ENCODE measurements around the gene IPO9. TPM values are rescaled to one million over a fixed set of nuclear protein-coding genes. Genes with fewer than 3 reads are reported as not detected.
A peak's percentile ranks its signal among the peaks of the same experiment; 100 is the strongest.

Gene IPO9
- total and polyA plus RNA-seq, 2 experiments from 2014 or later, result 47.6 to 87.4 TPM

DNA sequence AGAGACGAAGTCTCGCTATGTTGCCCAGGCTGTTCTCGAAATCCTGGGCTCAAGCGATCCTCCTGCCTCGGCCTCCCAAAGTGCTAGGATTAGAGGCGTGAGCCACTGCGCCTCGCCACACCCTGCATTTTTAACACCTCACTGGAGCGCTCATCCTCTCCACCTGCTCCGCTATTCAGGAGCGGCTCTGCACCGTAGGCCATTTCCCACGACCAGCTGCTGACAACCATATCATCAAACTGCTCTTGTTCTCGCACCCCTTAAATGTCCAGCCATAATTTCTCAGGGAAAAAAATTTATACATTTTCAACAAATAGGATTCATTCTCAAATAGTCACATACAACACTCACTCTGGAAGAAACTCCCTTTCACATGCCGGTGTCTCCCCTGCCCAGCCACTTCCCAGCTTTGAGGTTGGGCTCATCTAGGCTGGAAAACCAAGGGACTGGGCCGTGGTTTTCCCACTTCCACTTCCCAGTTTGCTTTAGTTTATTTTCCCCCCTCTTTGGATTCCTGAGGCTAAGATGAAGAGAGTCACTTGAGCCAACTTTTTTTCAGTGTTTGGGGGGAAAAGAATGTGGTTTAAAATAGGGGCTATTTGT lies 639 bp upstream of the IPO9 start:
- H3K36me3 ChIP-seq (ENCODE audit: insufficient read depth), result no peaks in the 10 kb centered on the region
- Mint-ChIP-seq H3K4me3 (peak overlapping the region; percentile 94), H3K27ac (no peak overlapping the region), H3K36me3 (ENCODE audit: low read depth) (no peaks in the 10 kb centered on the region; the same call in 2 of the 3 replicates), H3K27me3 (ENCODE audit: insufficient read depth, low read depth, poor library complexity) (peaks cover 2% of the 10 kb centered on the region), H3K9me3 (no peaks in the 10 kb centered on the region; the same call in 2 of the 3 replicates), H3K4me1 (peaks cover 45% of the 10 kb centered on the region)
- peaks cover 24% of the 10 kb centered on the region for H4K20me1 ChIP-seq (replicated peaks; ENCODE audit: insufficient read depth)
- H3K79me2 ChIP-seq (replicated peaks; ENCODE audit: insufficient read depth), result peaks cover 45% of the 10 kb centered on the region
- no peak for TF ChIP-seq EZH2phosphoT487 (IDR thresholded peaks at IDR 0.05; ENCODE audit: unreplicated experiment)
- no peak for TF ChIP-seq POLR2AphosphoS5 (IDR thresholded peaks at IDR 0.05; ENCODE audit: low read depth)
- no peak for TF ChIP-seq ETS1 (IDR thresholded peaks at IDR 0.05)
- TF ChIP-seq JUNB (IDR thresholded peaks at IDR 0.05; ENCODE audit: unreplicated experiment), result no peak
- TF ChIP-seq ZNF331 (CRISPR knock-in tag; IDR thresholded peaks at IDR 0.05; ENCODE audit: low read depth), result no peak
- no peak for TF ChIP-seq EZH2 (IDR thresholded peaks at IDR 0.05; ENCODE audit: low read depth, unreplicated experiment)
- no peak for TF ChIP-seq ZNF114 (CRISPR knock-in tag; IDR thresholded peaks at IDR 0.05)
- no peak for TF ChIP-seq NANOG (IDR thresholded peaks at IDR 0.05; ENCODE audit: borderline replicate concordance)
- no peak for TF ChIP-seq STAT1 (IDR thresholded peaks at IDR 0.05; ENCODE audit: unreplicated experiment)
- TF ChIP-seq CREB1 (CRISPR knock-in tag; IDR thresholded peaks at IDR 0.05; ENCODE audit: low read depth), result no peak
- TF ChIP-seq, protein P1, sequence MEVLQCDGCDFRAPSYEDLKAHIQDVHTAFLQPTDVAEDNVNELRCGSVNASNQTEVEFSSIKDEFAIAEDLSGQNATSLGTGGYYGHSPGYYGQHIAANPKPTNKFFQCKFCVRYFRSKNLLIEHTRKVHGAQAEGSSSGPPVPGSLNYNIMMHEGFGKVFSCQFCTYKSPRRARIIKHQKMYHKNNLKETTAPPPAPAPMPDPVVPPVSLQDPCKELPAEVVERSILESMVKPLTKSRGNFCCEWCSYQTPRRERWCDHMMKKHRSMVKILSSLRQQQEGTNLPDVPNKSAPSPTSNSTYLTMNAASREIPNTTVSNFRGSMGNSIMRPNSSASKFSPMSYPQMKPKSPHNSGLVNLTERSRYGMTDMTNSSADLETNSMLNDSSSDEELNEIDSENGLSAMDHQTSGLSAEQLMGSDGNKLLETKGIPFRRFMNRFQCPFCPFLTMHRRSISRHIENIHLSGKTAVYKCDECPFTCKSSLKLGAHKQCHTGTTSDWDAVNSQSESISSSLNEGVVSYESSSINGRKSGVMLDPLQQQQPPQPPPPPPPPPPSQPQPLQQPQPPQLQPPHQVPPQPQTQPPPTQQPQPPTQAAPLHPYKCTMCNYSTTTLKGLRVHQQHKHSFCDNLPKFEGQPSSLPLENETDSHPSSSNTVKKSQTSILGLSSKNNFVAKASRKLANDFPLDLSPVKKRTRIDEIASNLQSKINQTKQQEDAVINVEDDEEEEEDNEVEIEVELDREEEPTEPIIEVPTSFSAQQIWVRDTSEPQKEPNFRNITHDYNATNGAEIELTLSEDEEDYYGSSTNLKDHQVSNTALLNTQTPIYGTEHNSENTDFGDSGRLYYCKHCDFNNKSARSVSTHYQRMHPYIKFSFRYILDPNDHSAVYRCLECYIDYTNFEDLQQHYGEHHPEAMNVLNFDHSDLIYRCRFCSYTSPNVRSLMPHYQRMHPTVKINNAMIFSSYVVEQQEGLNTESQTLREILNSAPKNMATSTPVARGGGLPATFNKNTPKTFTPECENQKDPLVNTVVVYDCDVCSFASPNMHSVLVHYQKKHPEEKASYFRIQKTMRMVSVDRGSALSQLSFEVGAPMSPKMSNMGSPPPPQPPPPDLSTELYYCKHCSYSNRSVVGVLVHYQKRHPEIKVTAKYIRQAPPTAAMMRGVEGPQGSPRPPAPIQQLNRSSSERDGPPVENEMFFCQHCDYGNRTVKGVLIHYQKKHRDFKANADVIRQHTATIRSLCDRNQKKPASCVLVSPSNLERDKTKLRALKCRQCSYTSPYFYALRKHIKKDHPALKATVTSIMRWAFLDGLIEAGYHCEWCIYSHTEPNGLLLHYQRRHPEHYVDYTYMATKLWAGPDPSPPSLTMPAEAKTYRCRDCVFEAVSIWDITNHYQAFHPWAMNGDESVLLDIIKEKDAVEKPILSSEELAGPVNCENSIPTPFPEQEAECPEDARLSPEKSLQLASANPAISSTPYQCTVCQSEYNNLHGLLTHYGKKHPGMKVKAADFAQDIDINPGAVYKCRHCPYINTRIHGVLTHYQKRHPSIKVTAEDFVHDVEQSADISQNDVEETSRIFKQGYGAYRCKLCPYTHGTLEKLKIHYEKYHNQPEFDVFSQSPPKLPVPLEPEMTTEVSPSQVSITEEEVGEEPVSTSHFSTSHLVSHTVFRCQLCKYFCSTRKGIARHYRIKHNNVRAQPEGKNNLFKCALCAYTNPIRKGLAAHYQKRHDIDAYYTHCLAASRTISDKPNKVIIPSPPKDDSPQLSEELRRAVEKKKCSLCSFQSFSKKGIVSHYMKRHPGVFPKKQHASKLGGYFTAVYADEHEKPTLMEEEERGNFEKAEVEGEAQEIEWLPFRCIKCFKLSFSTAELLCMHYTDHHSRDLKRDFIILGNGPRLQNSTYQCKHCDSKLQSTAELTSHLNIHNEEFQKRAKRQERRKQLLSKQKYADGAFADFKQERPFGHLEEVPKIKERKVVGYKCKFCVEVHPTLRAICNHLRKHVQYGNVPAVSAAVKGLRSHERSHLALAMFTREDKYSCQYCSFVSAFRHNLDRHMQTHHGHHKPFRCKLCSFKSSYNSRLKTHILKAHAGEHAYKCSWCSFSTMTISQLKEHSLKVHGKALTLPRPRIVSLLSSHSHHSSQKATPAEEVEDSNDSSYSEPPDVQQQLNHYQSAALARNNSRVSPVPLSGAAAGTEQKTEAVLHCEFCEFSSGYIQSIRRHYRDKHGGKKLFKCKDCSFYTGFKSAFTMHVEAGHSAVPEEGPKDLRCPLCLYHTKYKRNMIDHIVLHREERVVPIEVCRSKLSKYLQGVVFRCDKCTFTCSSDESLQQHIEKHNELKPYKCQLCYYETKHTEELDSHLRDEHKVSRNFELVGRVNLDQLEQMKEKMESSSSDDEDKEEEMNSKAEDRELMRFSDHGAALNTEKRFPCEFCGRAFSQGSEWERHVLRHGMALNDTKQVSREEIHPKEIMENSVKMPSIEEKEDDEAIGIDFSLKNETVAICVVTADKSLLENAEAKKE (CRISPR knock-in tag; IDR thresholded peaks at IDR 0.05), result no peak
- TF ChIP-seq, protein P2, sequence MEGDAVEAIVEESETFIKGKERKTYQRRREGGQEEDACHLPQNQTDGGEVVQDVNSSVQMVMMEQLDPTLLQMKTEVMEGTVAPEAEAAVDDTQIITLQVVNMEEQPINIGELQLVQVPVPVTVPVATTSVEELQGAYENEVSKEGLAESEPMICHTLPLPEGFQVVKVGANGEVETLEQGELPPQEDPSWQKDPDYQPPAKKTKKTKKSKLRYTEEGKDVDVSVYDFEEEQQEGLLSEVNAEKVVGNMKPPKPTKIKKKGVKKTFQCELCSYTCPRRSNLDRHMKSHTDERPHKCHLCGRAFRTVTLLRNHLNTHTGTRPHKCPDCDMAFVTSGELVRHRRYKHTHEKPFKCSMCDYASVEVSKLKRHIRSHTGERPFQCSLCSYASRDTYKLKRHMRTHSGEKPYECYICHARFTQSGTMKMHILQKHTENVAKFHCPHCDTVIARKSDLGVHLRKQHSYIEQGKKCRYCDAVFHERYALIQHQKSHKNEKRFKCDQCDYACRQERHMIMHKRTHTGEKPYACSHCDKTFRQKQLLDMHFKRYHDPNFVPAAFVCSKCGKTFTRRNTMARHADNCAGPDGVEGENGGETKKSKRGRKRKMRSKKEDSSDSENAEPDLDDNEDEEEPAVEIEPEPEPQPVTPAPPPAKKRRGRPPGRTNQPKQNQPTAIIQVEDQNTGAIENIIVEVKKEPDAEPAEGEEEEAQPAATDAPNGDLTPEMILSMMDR (conservative IDR thresholded peaks at IDR 0.05; ENCODE audit: low read depth in 2 of 2), result no peak
- TF ChIP-seq REST (IDR thresholded peaks at IDR 0.05; ENCODE audit: unreplicated experiment), result no peak
- peaks cover 5% of the 10 kb centered on the region; the same call in 1 of the 2 replicates for H3F3A ChIP-seq (replicated peaks; ENCODE audit: low read depth)
- no peak overlapping the region for H3K27ac ChIP-seq (ENCODE audit: low read depth)
- 0 out of 2 replicates have a peak, but pooled peaks cover 3% of the 10 kb centered on the region for H3K9me2 ChIP-seq (ENCODE audit: insufficient read depth)
- ATAC-seq, result no peak
- H3K27me3 ChIP-seq (ENCODE audit: insufficient read depth), result no peaks in the 10 kb centered on the region
- DNase-seq (ENCODE audit: low spot score), result no peak
- no peak overlapping the region for H2AFZ ChIP-seq
- peak overlapping the region; percentile 89; the same call in 1 of the 2 replicates for H3K4me3 ChIP-seq
- no peak overlapping the region for H3K4me2 ChIP-seq
- peaks cover 26% of the 10 kb centered on the region for H3K4me1 ChIP-seq (ENCODE audit: insufficient read depth)

Measured in GM23338 (cell line).